Transverse colon (tissue), 4 donors: ENCODE results near the gene AOPEP. TPM values are rescaled to one million over a fixed set of nuclear protein-coding genes. Genes with fewer than 3 reads are reported as not detected.

Experiments
- DNase-seq: peaks from one replicate; pipeline ENCODE4 v3.0.0-alpha.2; 2019
- H3K27ac ChIP-seq, 4 donors: fragments of 200-600 bp; sonication (generic); 2 replicates each; pipeline ENCODE4 v1.5.1; 2016 to 2018; ENCODE audit warnings: inconsistent platforms in 4 of 4
- H3K27me3 ChIP-seq: fragments of 200-600 bp; sonication (generic); 2 replicates; pipeline ENCODE4 v1.5.1; 2017; ENCODE audit warnings: inconsistent platforms
- H3K36me3 ChIP-seq, 4 donors: fragments of 200-600 bp; sonication (generic); 2 replicates each; pipeline ENCODE4 v1.5.1; 2017 to 2019; ENCODE audit warnings: inconsistent platforms in 4 of 4
- H3K4me1 ChIP-seq, 4 donors: fragments of 200-600 bp; sonication (generic); 2 replicates each; pipeline ENCODE4 v1.5.1; 2017 to 2020; ENCODE audit warnings: inconsistent platforms in 4 of 4
- H3K4me3 ChIP-seq, 4 donors: fragments of 200-600 bp; sonication (generic); 1 replicate in 1 of 4; 2 replicates in 3 of 4; pipeline versions ENCODE4 v1.5.1 to v1.6.1; 2017 to 2019; ENCODE audit warnings: inconsistent platforms in 4 of 4
- H3K9me3 ChIP-seq, 2 donors: fragments of 200-600 bp; sonication (generic); 2 replicates each; pipeline ENCODE4 v1.5.1; 2017 to 2019; ENCODE audit warnings: inconsistent platforms in 2 of 2
- EP300 ChIP-seq: sonication (generic); formaldehyde crosslinking; IDR thresholded peaks from one replicate; pipeline ENCODE4 v1.6.1; 2017; ENCODE audit warnings: antibody characterized with exemption, low read depth
- POLR2A ChIP-seq: fragments of 450-650 bp; IDR thresholded peaks from one replicate; pipeline ENCODE4 v1.6.1; 2016; ENCODE audit warnings: antibody characterized with exemption, mild to moderate bottlenecking, moderate library complexity
- POLR2AphosphoS5 ChIP-seq, 3 donors: sonication (generic); formaldehyde crosslinking; IDR thresholded peaks; one replicate each; pipeline ENCODE4 v1.6.1; 2016; ENCODE audit warnings: antibody characterized with exemption in 3 of 3
- WGBS, 2 donors: methylation state at CpG; one replicate each; pipeline ENCODE4 v1.1.5; 2018; ENCODE audit warnings: low coverage in 1 of 2; 5-methylcytosine and 5-hydroxymethylcytosine counted together
- in situ Hi-C, 4 donors: fragments of 200-750 bp; cut with MboI; loops; one replicate each; pipeline versions ENCODE4 v1.15.0 to v1.15.1; 2017; ENCODE audit warnings: low sequenced_read_pairs in 3 of 4, low pct_ligation_motif_present in 1 of 4, low pct_unique_long_range_greater_than_20kb in 1 of 4
- intact Hi-C: fragments of 100-400 bp; cut with DNase I; formaldehyde crosslinking; loops from one replicate; pipeline ENCODE4 v1.15.1; 2023; ENCODE audit warnings: low total_unique reads
- total RNA-seq, 4 donors: library from RNA; depleted of rRNA; stranded (reverse); fragments of >200 nt; gene quantifications; one replicate each; pipeline ENCODE4 v1.1.0, GENCODE V29; 2016
- TF ChIP-seq, protein P1 (sequence below), 5 experiments: fragments of 200-600 bp in 3 of 5; fragments of 450-650 bp in 2 of 5; sonication (generic) in 3 of 5; IDR thresholded peaks; 1 replicate in 2 of 5; 2 replicates in 3 of 5; pipeline ENCODE4 v1.5.1; 2016 to 2017; ENCODE audit warnings: antibody characterized with exemption in 5 of 5, inconsistent platforms in 3 of 5, mild to moderate bottlenecking in 2 of 5, moderate library complexity in 1 of 5

The AOPEP gene
- total RNA-seq, 4 donors from 2014 or later: 53.0 to 129 (median 92.7) TPM

DNA sequence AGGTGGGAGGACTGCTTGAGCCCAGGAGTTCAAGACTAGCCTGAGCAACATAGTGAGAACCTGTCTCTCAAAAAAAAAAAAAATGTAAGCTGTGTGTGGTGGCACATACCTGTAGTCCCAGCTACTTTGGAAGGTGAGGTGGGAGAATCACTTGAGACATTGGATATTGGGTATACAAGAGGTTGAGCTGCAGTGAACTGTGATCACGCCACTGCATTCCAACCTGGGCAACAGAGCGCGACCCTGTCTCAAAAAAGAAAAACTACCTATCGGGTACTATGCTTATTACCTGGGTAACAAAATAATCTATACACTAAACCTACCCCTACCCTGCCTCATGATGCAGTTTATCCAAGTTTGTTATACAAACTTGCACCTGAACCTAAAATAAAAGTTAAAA lies 64.9 kb downstream of the AOPEP start:
- Histone ChIP-seq H3K27me3 (no peaks in the 10 kb centered on the region), H3K4me3 (no peak overlapping the region), H3K27ac (no peak overlapping the region), H3K9me3 (no peaks in the 10 kb centered on the region), H3K4me1 (peaks cover 0 to 9% (median 3%) of the 10 kb centered on the region in 4 donors), H3K36me3 (no peaks in the 10 kb centered on the region)
- 89 to 97% methylated on average over 4 of the region's 4 CpGs for WGBS, 2 donors
- no peak for DNase-seq
- TF ChIP-seq, protein P1, sequence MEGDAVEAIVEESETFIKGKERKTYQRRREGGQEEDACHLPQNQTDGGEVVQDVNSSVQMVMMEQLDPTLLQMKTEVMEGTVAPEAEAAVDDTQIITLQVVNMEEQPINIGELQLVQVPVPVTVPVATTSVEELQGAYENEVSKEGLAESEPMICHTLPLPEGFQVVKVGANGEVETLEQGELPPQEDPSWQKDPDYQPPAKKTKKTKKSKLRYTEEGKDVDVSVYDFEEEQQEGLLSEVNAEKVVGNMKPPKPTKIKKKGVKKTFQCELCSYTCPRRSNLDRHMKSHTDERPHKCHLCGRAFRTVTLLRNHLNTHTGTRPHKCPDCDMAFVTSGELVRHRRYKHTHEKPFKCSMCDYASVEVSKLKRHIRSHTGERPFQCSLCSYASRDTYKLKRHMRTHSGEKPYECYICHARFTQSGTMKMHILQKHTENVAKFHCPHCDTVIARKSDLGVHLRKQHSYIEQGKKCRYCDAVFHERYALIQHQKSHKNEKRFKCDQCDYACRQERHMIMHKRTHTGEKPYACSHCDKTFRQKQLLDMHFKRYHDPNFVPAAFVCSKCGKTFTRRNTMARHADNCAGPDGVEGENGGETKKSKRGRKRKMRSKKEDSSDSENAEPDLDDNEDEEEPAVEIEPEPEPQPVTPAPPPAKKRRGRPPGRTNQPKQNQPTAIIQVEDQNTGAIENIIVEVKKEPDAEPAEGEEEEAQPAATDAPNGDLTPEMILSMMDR (IDR thresholded peaks at IDR 0.05): no peak
- no peak for TF ChIP-seq POLR2A
- in situ Hi-C loops (loop anchor here in 1 of 4 donors (25.0 kb wide), 1 partner anchor 321 kb away; no protein-coding TSS in a partner anchor), intact Hi-C loops (no loop called here)

DNA sequence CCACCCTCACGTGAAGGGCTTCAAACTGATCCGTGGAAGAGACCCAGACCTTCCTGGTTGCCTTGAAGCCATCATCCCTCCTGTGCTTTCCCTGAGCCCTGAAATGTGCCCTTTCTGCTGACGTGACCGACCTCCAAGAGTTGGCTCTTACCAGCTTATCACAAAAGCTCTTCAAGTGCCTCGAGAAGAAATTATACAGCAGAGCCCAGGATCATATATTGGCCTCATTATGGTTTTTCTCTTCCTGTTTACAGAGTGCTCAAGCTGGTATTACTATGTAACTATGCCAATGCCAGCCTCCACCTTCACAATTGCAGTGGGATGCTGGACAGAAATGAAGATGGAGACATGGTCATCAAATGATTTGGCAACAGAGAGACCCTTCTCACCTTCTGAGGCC lies 66.0 kb downstream of the AOPEP start:
- intact Hi-C loops: no loop called here
- in situ Hi-C loops: loop anchor here in 1 of 4 donors (25.0 kb wide), 1 partner anchor 320 kb away; no protein-coding TSS in a partner anchor
- WGBS, 2 donors: 66% methylated on average over 5 of the region's 5 CpGs; no CpG with 5 or more reads in 1 of the 2 donors

DNA sequence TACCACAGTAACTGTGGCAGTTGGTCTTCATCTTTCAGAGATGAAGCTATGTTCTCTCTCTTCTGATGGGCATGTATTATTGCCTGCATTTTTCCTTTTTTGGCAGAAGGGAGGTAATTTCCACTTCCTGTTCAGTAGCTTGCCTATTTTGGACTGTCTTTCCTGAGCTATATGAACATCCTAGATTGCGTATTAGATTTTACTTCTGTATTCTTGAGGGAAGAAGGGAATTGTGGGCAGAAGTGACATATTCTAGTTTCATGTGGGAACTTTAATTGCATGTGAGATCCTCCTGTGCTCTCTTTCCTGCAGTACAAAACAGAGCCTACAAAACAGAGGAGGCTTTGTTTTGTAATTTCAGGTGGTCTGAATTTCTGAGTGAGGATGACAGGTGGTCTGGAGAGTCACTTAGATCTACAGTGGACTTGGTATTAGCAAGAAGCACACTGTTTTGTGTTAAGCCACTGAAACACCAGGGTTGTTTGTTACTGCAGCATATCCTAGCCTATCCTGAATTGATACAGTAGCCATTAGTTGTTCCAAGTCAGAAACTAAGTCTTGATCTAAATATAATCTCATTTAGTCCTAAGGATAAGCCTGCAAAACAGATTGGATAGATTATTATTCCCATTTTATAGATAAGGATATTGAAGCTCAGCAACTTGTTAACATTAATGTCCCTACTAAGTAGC lies 68.1 kb downstream of the AOPEP start:
- H3K27ac ChIP-seq: no peak overlapping the region
- no peaks in the 10 kb centered on the region for H3K9me3 ChIP-seq
- DNase-seq: no peak
- in situ Hi-C loops: loop anchor here in 1 of 4 donors (25.0 kb wide), 1 partner anchor 318 kb away; no protein-coding TSS in a partner anchor
- H3K27me3 ChIP-seq: no peaks in the 10 kb centered on the region
- H3K36me3 ChIP-seq: no peaks in the 10 kb centered on the region
- TF ChIP-seq POLR2A (no peak), EP300 (no peak), POLR2AphosphoS5 (IDR thresholded peaks at IDR 0.05) (no peak)
- TF ChIP-seq, protein P1 (IDR thresholded peaks at IDR 0.05): no peak
- WGBS, 2 donors: 80 to 92% methylated on average over 1 of the region's 1 CpG
- intact Hi-C loops: no loop called here
- no peak overlapping the region for H3K4me3 ChIP-seq
- H3K4me1 ChIP-seq: peaks cover 0 to 24% (median 7%) of the 10 kb centered on the region in 4 donors

More for the DNA sequence above, 66.0 kb downstream of the AOPEP start:
- H3K4me3 ChIP-seq: no peak overlapping the region
- peaks cover 0 to 9% (median 3%) of the 10 kb centered on the region in 4 donors for H3K4me1 ChIP-seq
- TF ChIP-seq EP300: no peak
- TF ChIP-seq POLR2AphosphoS5 (IDR thresholded peaks at IDR 0.05): no peak
- TF ChIP-seq, protein P1 (IDR thresholded peaks at IDR 0.05): no peak
- no peak for TF ChIP-seq POLR2A
- no peaks in the 10 kb centered on the region for H3K27me3 ChIP-seq
- peak overlapping the region; percentile 47 to 65 (median 52) for H3K27ac ChIP-seq
- no peak for DNase-seq
- no peaks in the 10 kb centered on the region for H3K36me3 ChIP-seq
- H3K9me3 ChIP-seq: no peaks in the 10 kb centered on the region

DNA sequence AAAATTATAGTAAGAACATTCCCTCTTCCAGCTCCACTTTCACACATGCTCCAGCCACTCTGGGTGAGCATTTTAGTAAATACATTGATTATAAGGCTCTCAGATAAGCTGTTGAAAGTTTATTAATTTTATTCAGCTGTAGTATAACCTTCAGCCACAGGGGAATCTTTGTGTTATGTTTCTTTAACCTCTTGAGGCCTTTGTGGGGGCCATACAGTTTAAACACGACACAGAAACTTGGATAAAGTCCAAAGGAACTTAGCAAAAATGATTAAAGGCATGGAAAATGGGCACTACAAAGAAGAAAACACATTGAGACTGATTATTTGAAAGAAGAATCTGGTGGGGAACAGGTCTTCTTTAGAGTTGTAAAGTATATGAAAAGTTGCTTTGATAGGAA lies 70.2 kb downstream of the AOPEP start:
- 33 to 38% methylated on average over 1 of the region's 1 CpG for WGBS, 2 donors
- H3K27ac ChIP-seq: no peak overlapping the region
- DNase-seq: no peak
- no peak overlapping the region for H3K4me3 ChIP-seq
- no peaks in the 10 kb centered on the region for H3K27me3 ChIP-seq
- no peaks in the 10 kb centered on the region for H3K9me3 ChIP-seq
- in situ Hi-C loops: loop anchor here in 1 of 4 donors (25.0 kb wide), 1 partner anchor 316 kb away; no protein-coding TSS in a partner anchor
- H3K36me3 ChIP-seq: no peaks in the 10 kb centered on the region
- no peak for TF ChIP-seq EP300
- TF ChIP-seq, protein P1 (IDR thresholded peaks at IDR 0.05): peak in 1 of 5 experiments; percentile 16
- H3K4me1 ChIP-seq: peaks cover 0 to 26% (median 9%) of the 10 kb centered on the region in 4 donors
- intact Hi-C loops: no loop called here
